Muscle of leg (tissue), 11 donors: ENCODE measurements around the gene SLC29A3. TPM values are rescaled to one million over a fixed set of nuclear protein-coding genes. Genes with fewer than 3 reads are reported as not detected.

ENCODE experiments used
- DNase-seq: peaks from one replicate; pipeline ENCODE4 v3.0.0; 2013
- H3K27ac ChIP-seq: one replicate; pipeline ENCODE4 v1.5.1; 2013; ENCODE audit warnings: mild to moderate bottlenecking, low read length, control low read depth
- H3K27me3 ChIP-seq: one replicate; pipeline ENCODE4 v1.6.1; 2013; ENCODE audit warnings: low read length; ENCODE audit not compliant: control insufficient read depth, insufficient read depth
- H3K36me3 ChIP-seq: one replicate; pipeline ENCODE4 v1.6.1; 2013; ENCODE audit warnings: low read length; ENCODE audit not compliant: control insufficient read depth, insufficient read depth
- H3K4me1 ChIP-seq: one replicate; pipeline ENCODE4 v1.6.1; 2013; ENCODE audit warnings: low read length; ENCODE audit not compliant: control insufficient read depth, insufficient read depth
- H3K4me3 ChIP-seq: one replicate; pipeline ENCODE4 v1.5.1; 2013; ENCODE audit warnings: low read length, control low read depth
- H3K9me3 ChIP-seq: replicated peaks from 2 replicates; pipeline ENCODE4 v1.6.1; 2013; ENCODE audit warnings: low read depth, low read length; ENCODE audit not compliant: control insufficient read depth
- WGBS: methylation state at CpG from one replicate; pipeline ENCODE4 v1.1.5; 2013; ENCODE audit warnings: missing lambda C conversion rate; ENCODE audit not compliant: insufficient coverage; 5-methylcytosine and 5-hydroxymethylcytosine counted together
- polyA plus RNA-seq, 8 donors: library from polyadenylated mRNA; unstranded; fragments of 120-200 nt; gene quantifications; one replicate each; pipeline versions ENCODE4 v1.2.1 to v1.2.3, GENCODE V29; 2013; ENCODE audit warnings: inconsistent platforms in 1 of 8, low replicate concordance in 1 of 8; ENCODE audit not compliant: insufficient read length in 8 of 8, insufficient read depth in 1 of 8
- total RNA-seq: library from RNA; stranded (reverse); fragments of 120-200 nt; gene quantifications from one replicate; pipeline ENCODE4 v1.2.4, GENCODE V29; 2013

Gene SLC29A3
- total and polyA plus RNA-seq, 9 donors, result 1.7 to 5.4 (median 3.8) TPM

- no peak overlapping the region for H3K27ac ChIP-seq
- H3K4me3 ChIP-seq, result peak overlapping the region; percentile 43
- DNase-seq, result peak; percentile 82
- H3K36me3 ChIP-seq, result no peaks in the 10 kb centered on the region
- H3K4me1 ChIP-seq, result peaks cover 17% of the 10 kb centered on the region
- H3K9me3 ChIP-seq, result no peaks in the 10 kb centered on the region
- WGBS, result 12% methylated on average over 43 of the region's 46 CpGs
- peaks cover 52% of the 10 kb centered on the region for H3K27me3 ChIP-seq
Measured at GRCh38 chr10:71396084-71396710, 77.1 kb downstream of the SLC29A3 start.

GRCh38 chr10:71396711-71397295 is 77.7 kb downstream of the SLC29A3 start, which contains the start of gene CDH23:
CDH23 (plus strand) TSS chr10:71396920; CDS start chr10:71439832, 42,912 bp downstream.
- peak within 1 kb of the TSS; percentile 43 for H3K4me3 ChIP-seq
- no peaks in the 10 kb centered on the region for H3K36me3 ChIP-seq
- no peak within 1 kb of the TSS for H3K27ac ChIP-seq
- WGBS, result under 1% methylated on average over 63 of the region's 91 CpGs
- H3K27me3 ChIP-seq, result peaks cover 46% of the 10 kb centered on the region
- H3K4me1 ChIP-seq, result peaks cover 17% of the 10 kb centered on the region
- no peaks in the 10 kb centered on the region for H3K9me3 ChIP-seq
- peak; percentile 65 for DNase-seq

- Histone ChIP-seq H3K9me3 (no peaks in the 10 kb centered on the region), H3K27ac (no peak overlapping the region), H3K4me3 (peak overlapping the region; percentile 36), H3K27me3 (peaks cover 43% of the 10 kb centered on the region), H3K4me1 (peaks cover 17% of the 10 kb centered on the region), H3K36me3 (no peaks in the 10 kb centered on the region)
- peak; percentile 16 for DNase-seq
- WGBS, result under 1% methylated on average over 68 of the region's 82 CpGs
Measured at GRCh38 chr10:71397296-71398212, 78.5 kb downstream of the SLC29A3 start.

- DNase-seq, result no peak
- WGBS, result 67% methylated on average over 3 of the region's 4 CpGs
- no peak overlapping the region for H3K27ac ChIP-seq
- no peaks in the 10 kb centered on the region for H3K36me3 ChIP-seq
- no peaks in the 10 kb centered on the region for H3K9me3 ChIP-seq
- peaks cover 17% of the 10 kb centered on the region for H3K4me1 ChIP-seq
- no peak overlapping the region for H3K4me3 ChIP-seq
- H3K27me3 ChIP-seq, result peaks cover 36% of the 10 kb centered on the region
Measured at GRCh38 chr10:71398976-71399375, 79.9 kb downstream of the SLC29A3 start.

GRCh38 chr10:71399946-71400345 is 80.9 kb downstream of the SLC29A3 start:
- peaks cover 41% of the 10 kb centered on the region for H3K27me3 ChIP-seq
- H3K27ac ChIP-seq, result no peak overlapping the region
- peaks cover 17% of the 10 kb centered on the region for H3K4me1 ChIP-seq
- no peak overlapping the region for H3K4me3 ChIP-seq
- no peaks in the 10 kb centered on the region for H3K9me3 ChIP-seq
- WGBS, result no CpG with 5 or more reads among the region's 5 CpGs
- no peaks in the 10 kb centered on the region for H3K36me3 ChIP-seq
- DNase-seq, result no peak

- Histone ChIP-seq H3K27me3 (peaks cover 44% of the 10 kb centered on the region), H3K27ac (no peak overlapping the region), H3K9me3 (no peaks in the 10 kb centered on the region), H3K36me3 (no peaks in the 10 kb centered on the region), H3K4me1 (peaks cover 16% of the 10 kb centered on the region), H3K4me3 (no peak overlapping the region)
- DNase-seq, result no peak
- 88% methylated on average over 3 of the region's 7 CpGs for WGBS
Measured at GRCh38 chr10:71401056-71401455, 82.0 kb downstream of the SLC29A3 start.

- 88% methylated on average over 5 of the region's 7 CpGs for WGBS
- H3K36me3 ChIP-seq, result no peaks in the 10 kb centered on the region
- peaks cover 44% of the 10 kb centered on the region for H3K27me3 ChIP-seq
- no peak overlapping the region for H3K4me3 ChIP-seq
- H3K27ac ChIP-seq, result no peak overlapping the region
- no peaks in the 10 kb centered on the region for H3K9me3 ChIP-seq
- no peak for DNase-seq
- peaks cover 15% of the 10 kb centered on the region for H3K4me1 ChIP-seq
Measured at GRCh38 chr10:71402005-71402404, 82.9 kb downstream of the SLC29A3 start.

- Histone ChIP-seq H3K9me3 (no peaks in the 10 kb centered on the region), H3K27ac (no peak overlapping the region), H3K36me3 (no peaks in the 10 kb centered on the region), H3K27me3 (peaks cover 18% of the 10 kb centered on the region), H3K4me1 (no peaks in the 10 kb centered on the region), H3K4me3 (no peak overlapping the region)
- DNase-seq, result no peak
- 67% methylated on average over 7 of the region's 13 CpGs for WGBS
Measured at GRCh38 chr10:71404503-71405295, 85.6 kb downstream of the SLC29A3 start.

- H3K27me3 ChIP-seq, result peaks cover 8% of the 10 kb centered on the region
- no peaks in the 10 kb centered on the region for H3K4me1 ChIP-seq
- no peaks in the 10 kb centered on the region for H3K36me3 ChIP-seq
- 100% methylated on average over 1 of the region's 3 CpGs for WGBS
- DNase-seq, result no peak
- H3K9me3 ChIP-seq, result no peaks in the 10 kb centered on the region
- no peak overlapping the region for H3K27ac ChIP-seq
- H3K4me3 ChIP-seq, result no peak overlapping the region
Measured at GRCh38 chr10:71406878-71407277, 87.8 kb downstream of the SLC29A3 start.
